H1 (cell line): Measurements from ENCODE around the gene ECI2. TPM values are rescaled to one million over a fixed set of nuclear protein-coding genes. Genes with fewer than 3 reads are reported as not detected.

Experiments used
- CTCF ChIA-PET: fragments of 300-600 bp; sonication (Branson Sonifier 250); formaldehyde crosslinking; loops from one replicate; lab custom pipeline; 2021; ENCODE audit not compliant: partially characterized antibody; lab: Charles Lee
- POLR2A ChIA-PET: fragments of 300-600 bp; sonication (Branson Sonifier 250); formaldehyde crosslinking; loops from one replicate; lab custom pipeline; 2021; ENCODE audit warnings: inconsistent platforms; ENCODE audit not compliant: partially characterized antibody; lab: Charles Lee
- DNase-seq, 2 experiments: peaks; one replicate each; pipeline versions ENCODE4 v3.0.0 to v3.0.0-alpha.2; 2010 to 2022; ENCODE audit warnings: low spot score in 2 of 2, low read depth in 1 of 2, mixed read lengths in 1 of 2
- FAIRE-seq: peaks from 2 replicates; lab custom pipeline; 2011; peaks lifted over from hg19 to GRCh38; lab: Jason Lieb, UNC
- H2AFZ ChIP-seq: 2 replicates; pipeline ENCODE4 v1.8.1; 2012; ENCODE audit warnings: low read length, inconsistent platforms
- H2AK5ac ChIP-seq: 2 replicates; pipeline ENCODE4 v1.6.1; 2013; ENCODE audit warnings: low read depth, low read length
- H2BK120ac ChIP-seq: replicated peaks from 2 replicates; pipeline ENCODE3; 2013; ENCODE audit warnings: low read depth, low read length, inconsistent platforms
- H2BK12ac ChIP-seq: 2 replicates; pipeline ENCODE4 v1.6.1; 2013; ENCODE audit warnings: low read depth, low read length
- H2BK15ac ChIP-seq: 2 replicates; pipeline ENCODE4 v1.6.1; 2013; ENCODE audit warnings: low read length
- H2BK20ac ChIP-seq: 2 replicates; pipeline ENCODE4 v1.6.1; 2013; ENCODE audit warnings: low read length
- H2BK5ac ChIP-seq: 2 replicates; pipeline ENCODE4 v1.6.1; 2013; ENCODE audit warnings: low read depth, low read length
- H3K14ac ChIP-seq: 2 replicates; pipeline ENCODE4 v1.6.1; 2013; ENCODE audit warnings: inconsistent platforms; ENCODE audit not compliant: insufficient read length
- H3K18ac ChIP-seq: 2 replicates; pipeline ENCODE4 v1.6.1; 2013; ENCODE audit warnings: low read length; ENCODE audit errors: extremely low read depth
- H3K23ac ChIP-seq: 2 replicates; pipeline ENCODE4 v1.6.1; 2013; ENCODE audit warnings: inconsistent platforms; ENCODE audit not compliant: insufficient read length
- H3K23me2 ChIP-seq: 2 replicates; pipeline ENCODE4 v1.6.1; 2013; ENCODE audit warnings: low read depth, low read length
- H3K27ac ChIP-seq: 2 replicates; pipeline ENCODE4 v1.6.1; 2011; ENCODE audit warnings: low read depth, low read length, inconsistent platforms
- H3K27me3 ChIP-seq, 4 experiments: replicated peaks in 1 of 4; 1 replicate in 1 of 4; 2 replicates in 3 of 4; pipeline versions ENCODE4 v1.6.1 to v1.8.1; 2011 to 2013; ENCODE audit warnings: low read length in 3 of 4, mild to moderate bottlenecking in 3 of 4, inconsistent platforms in 2 of 4, mixed read lengths in 2 of 4, moderate library complexity in 1 of 4; ENCODE audit not compliant: control insufficient read depth in 3 of 4, insufficient read depth in 3 of 4; ENCODE audit errors: extremely low read depth in 1 of 4
- H3K36me3 ChIP-seq, 4 experiments: 2 replicates each; pipeline versions ENCODE4 v1.6.1 to v1.8.1; 2011 to 2013; ENCODE audit warnings: mild to moderate bottlenecking in 4 of 4, low read length in 3 of 4, moderate library complexity in 2 of 4, control low read depth in 1 of 4, inconsistent platforms in 1 of 4; ENCODE audit not compliant: insufficient read depth in 4 of 4, control insufficient read depth in 2 of 4
- H3K4ac ChIP-seq: replicated peaks from 2 replicates; pipeline ENCODE3; 2013; ENCODE audit warnings: low read length, low read depth, mixed read lengths, inconsistent platforms; ENCODE audit not compliant: insufficient read length
- H3K4me1 ChIP-seq, 4 experiments: replicated peaks in 1 of 4; 1 replicate in 1 of 4; 2 replicates in 3 of 4; pipeline versions ENCODE4 v1.6.1 to v1.8.1; 2011 to 2013; ENCODE audit warnings: low read length in 3 of 4, inconsistent platforms in 2 of 4, mixed read lengths in 1 of 4; ENCODE audit not compliant: insufficient read depth in 4 of 4, control insufficient read depth in 3 of 4
- H3K4me2 ChIP-seq, 2 experiments: 2 replicates each; pipeline versions ENCODE4 v1.6.1 to v1.8.1; 2011 to 2013; ENCODE audit warnings: low read depth in 2 of 2, low read length in 2 of 2, control low read depth in 1 of 2, inconsistent platforms in 1 of 2, mild to moderate bottlenecking in 1 of 2; ENCODE audit not compliant: insufficient read depth in 1 of 2
- H3K4me3 ChIP-seq, 4 experiments: fragments of 200-600, 300-600 bp in 1 of 4; sonication (generic), shearing (Covaris generic), sonication (Bioruptor Twin) in 1 of 4; 2 replicates each; pipeline versions ENCODE4 v1.5.1 to v1.8.1; 2011 to 2016; ENCODE audit warnings: low read length in 4 of 4, low read depth in 3 of 4, control low read depth in 2 of 4, inconsistent platforms in 2 of 4, mild to moderate bottlenecking in 2 of 4, mixed read lengths in 1 of 4, moderate library complexity in 1 of 4; ENCODE audit not compliant: insufficient read depth in 2 of 4; ENCODE audit errors: extremely low read depth in 1 of 4
- H3K56ac ChIP-seq: replicated peaks from 2 replicates; pipeline ENCODE3; 2013; ENCODE audit warnings: low read depth, mild to moderate bottlenecking, mixed read lengths, low read length, inconsistent platforms; ENCODE audit not compliant: insufficient read length
- H3K79me1 ChIP-seq: 2 replicates; pipeline ENCODE4 v1.6.1; 2013; ENCODE audit warnings: low read depth, low read length, control low read depth
- H3K79me2 ChIP-seq, 2 experiments: 2 replicates each; pipeline versions ENCODE4 v1.6.1 to v1.8.1; 2012 to 2013; ENCODE audit warnings: low read length in 2 of 2, mild to moderate bottlenecking in 2 of 2, inconsistent platforms in 1 of 2; ENCODE audit not compliant: insufficient read depth in 2 of 2, control insufficient read depth in 1 of 2
- H3K9ac ChIP-seq, 4 experiments: replicated peaks in 1 of 4; 1 replicate in 1 of 4; 2 replicates in 3 of 4; pipeline versions ENCODE4 v1.6.1 to v1.8.1; 2011 to 2013; ENCODE audit warnings: low read depth in 3 of 4, low read length in 3 of 4, control low read depth in 2 of 4, mild to moderate bottlenecking in 2 of 4, moderate library complexity in 2 of 4, inconsistent platforms in 1 of 4; ENCODE audit errors: extremely low read depth in 1 of 4
- H3K9me3 ChIP-seq, 2 experiments: 2 replicates each; pipeline versions ENCODE4 v1.6.1 to v1.8.1; 2012 to 2013; ENCODE audit warnings: mild to moderate bottlenecking in 2 of 2, moderate library complexity in 2 of 2, control low read depth in 1 of 2, inconsistent platforms in 1 of 2, low read depth in 1 of 2, low read length in 1 of 2, mixed read lengths in 1 of 2; ENCODE audit not compliant: insufficient read depth in 2 of 2
- H4K20me1 ChIP-seq, 2 experiments: replicated peaks in 1 of 2; 2 replicates each; pipeline versions ENCODE3 to v1.8.1; 2011 to 2013; ENCODE audit warnings: inconsistent platforms in 2 of 2, low read length in 2 of 2, mild to moderate bottlenecking in 1 of 2; ENCODE audit not compliant: insufficient read depth in 2 of 2, control insufficient read depth in 1 of 2
- H4K5ac ChIP-seq: 2 replicates; pipeline ENCODE4 v1.6.1; 2013; ENCODE audit warnings: low read length, low read depth, mixed read lengths, inconsistent platforms; ENCODE audit not compliant: insufficient read length
- H4K8ac ChIP-seq: 2 replicates; pipeline ENCODE4 v1.8.0; 2013; ENCODE audit warnings: mild to moderate bottlenecking, moderate library complexity, low read length, inconsistent platforms; ENCODE audit not compliant: insufficient read depth; ENCODE audit errors: extremely low read depth
- H4K91ac ChIP-seq: replicated peaks from 2 replicates; pipeline ENCODE3; 2013; ENCODE audit warnings: low read length, mixed read lengths, inconsistent platforms; ENCODE audit not compliant: insufficient read length
- BACH1 ChIP-seq: IDR thresholded peaks from 2 replicates; pipeline ENCODE4 v1.6.1; 2012; ENCODE audit warnings: low read length, improper control_type of control experiment
- NRF1 ChIP-seq: IDR thresholded peaks from 2 replicates; pipeline ENCODE4 v1.6.1; 2011; ENCODE audit warnings: mild to moderate bottlenecking, low read depth, low read length, improper control_type of control experiment
- POLR2AphosphoS5 ChIP-seq: IDR thresholded peaks from 2 replicates; pipeline ENCODE4 v1.6.1; 2011; ENCODE audit warnings: low read depth, low read length
- RFX5 ChIP-seq: IDR thresholded peaks from 2 replicates; pipeline ENCODE4 v1.6.1; 2011; ENCODE audit warnings: low read depth, low read length, improper control_type of control experiment, borderline replicate concordance
- WGBS, 2 experiments: shearing (Covaris generic) in 1 of 2; methylation state at CpG; one replicate each; pipeline versions ENCODE4 v1.1.6 to v1.1.7; 2013 to 2015; ENCODE audit warnings: low lambda C conversion rate in 2 of 2, mixed read lengths in 2 of 2, inconsistent platforms in 1 of 2, low coverage in 1 of 2, missing lambda C conversion rate in 1 of 2; ENCODE audit not compliant: insufficient replicate concordance in 2 of 2, insufficient coverage in 1 of 2, insufficient read length in 1 of 2; ENCODE audit errors: extremely low coverage in 1 of 2, missing lambda C conversion rate in 1 of 2; 5-methylcytosine and 5-hydroxymethylcytosine counted together
- polyA plus RNA-seq, 7 experiments: library from polyadenylated mRNA; depleted of rRNA in 3 of 7; stranded (reverse) in 5 of 7; unstranded in 2 of 7; fragments of >200 nt in 5 of 7; fragments of 200-250 nt in 2 of 7; gene quantifications; 1 replicate in 5 of 7; 2 replicates in 1 of 7; 4 replicates in 1 of 7; pipeline versions ENCODE4 v1.2.1 to v1.2.3, GENCODE V29; 2011 to 2013; ENCODE audit warnings: missing spikeins in 2 of 7, mixed read lengths in 2 of 7
- total RNA-seq: library from RNA; stranded (reverse); fragmentation: NEBNext Ultra II Directional; extraction: Animal tissue kit (Norgen Biotek cat#: 25700); gene quantifications from 2 replicates; pipeline ENCODE4 v1.2.1, GENCODE V29; 2021
- TF ChIP-seq, protein P1 (sequence below), 3 experiments: IDR thresholded peaks; 1 replicate in 2 of 3; 2 replicates in 1 of 3; pipeline versions ENCODE4 v1.5.1 to v1.6.1; 2011; ENCODE audit warnings: low read length in 3 of 3, mild to moderate bottlenecking in 3 of 3, inconsistent platforms in 2 of 3, low read depth in 1 of 3, moderate library complexity in 1 of 3; ENCODE audit not compliant: insufficient read depth in 1 of 3; ENCODE audit errors: control extremely low read depth in 1 of 3

The ECI2 gene
- total and polyA plus RNA-seq, 2 of the 8 experiments (the other 6 are each of a cell fraction or from before 2014, with no cell fraction given) = 40.4 to 70.8 TPM

DNA sequence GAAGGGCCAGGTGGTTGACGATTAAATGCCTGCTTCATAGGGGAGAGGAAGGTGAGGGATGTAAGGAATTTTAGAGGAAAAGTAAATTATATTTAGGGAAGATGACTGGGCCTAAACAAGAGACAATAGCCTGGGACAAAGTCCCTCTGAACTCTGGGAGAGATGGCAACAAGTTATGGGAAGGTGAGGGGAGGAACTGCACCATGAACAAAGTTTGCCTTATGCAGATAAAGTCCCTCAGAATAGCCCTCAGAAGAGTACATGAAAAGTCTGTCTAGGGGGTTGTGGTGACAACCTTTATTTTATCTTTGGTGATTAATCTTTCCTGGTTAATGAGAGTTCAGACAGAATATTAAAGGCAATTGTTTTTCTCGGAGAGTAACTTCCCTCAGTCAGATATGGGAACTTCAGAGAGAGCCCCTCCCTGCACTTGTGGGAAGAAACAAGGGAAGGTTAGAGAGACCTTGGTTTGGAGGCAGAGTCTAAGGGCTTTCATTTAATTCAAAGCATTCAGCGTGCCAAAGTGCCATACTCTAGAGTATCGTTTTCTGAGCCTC lies 29.3 kb downstream of the ECI2 start:
- POLR2A ChIA-PET = no interaction called here
- 84% methylated on average over 4 of the region's 4 CpGs; no CpG with 5 or more reads in 1 of the 2 experiments for WGBS, 2 experiments
- FAIRE-seq = no peak

More for the DNA sequence above, 29.3 kb downstream of the ECI2 start:
- Histone ChIP-seq H2AFZ (no peak overlapping the region), H4K5ac (no peak overlapping the region), H3K4me3 (no peak overlapping the region), H2BK5ac (no peak overlapping the region), H2BK15ac (no peak overlapping the region), H2AK5ac (no peak overlapping the region), H3K56ac (no peak overlapping the region), H4K20me1 (no peaks in the 10 kb centered on the region), H3K79me2 (no peaks in the 10 kb centered on the region), H2BK120ac (no peak overlapping the region), H3K27ac (no peak overlapping the region), H3K36me3 (no peaks in the 10 kb centered on the region; a peak in 2 of 8 replicates), H3K79me1 (no peaks in the 10 kb centered on the region), H3K4me2 (no peak overlapping the region), H3K23me2 (no peaks in the 10 kb centered on the region; the same call in 1 of the 2 replicates), H3K18ac (no peak overlapping the region)
- no peak for DNase-seq
- CTCF ChIA-PET = no interaction called here
- TF ChIP-seq, protein P1, sequence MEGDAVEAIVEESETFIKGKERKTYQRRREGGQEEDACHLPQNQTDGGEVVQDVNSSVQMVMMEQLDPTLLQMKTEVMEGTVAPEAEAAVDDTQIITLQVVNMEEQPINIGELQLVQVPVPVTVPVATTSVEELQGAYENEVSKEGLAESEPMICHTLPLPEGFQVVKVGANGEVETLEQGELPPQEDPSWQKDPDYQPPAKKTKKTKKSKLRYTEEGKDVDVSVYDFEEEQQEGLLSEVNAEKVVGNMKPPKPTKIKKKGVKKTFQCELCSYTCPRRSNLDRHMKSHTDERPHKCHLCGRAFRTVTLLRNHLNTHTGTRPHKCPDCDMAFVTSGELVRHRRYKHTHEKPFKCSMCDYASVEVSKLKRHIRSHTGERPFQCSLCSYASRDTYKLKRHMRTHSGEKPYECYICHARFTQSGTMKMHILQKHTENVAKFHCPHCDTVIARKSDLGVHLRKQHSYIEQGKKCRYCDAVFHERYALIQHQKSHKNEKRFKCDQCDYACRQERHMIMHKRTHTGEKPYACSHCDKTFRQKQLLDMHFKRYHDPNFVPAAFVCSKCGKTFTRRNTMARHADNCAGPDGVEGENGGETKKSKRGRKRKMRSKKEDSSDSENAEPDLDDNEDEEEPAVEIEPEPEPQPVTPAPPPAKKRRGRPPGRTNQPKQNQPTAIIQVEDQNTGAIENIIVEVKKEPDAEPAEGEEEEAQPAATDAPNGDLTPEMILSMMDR (IDR thresholded peaks at IDR 0.05; ENCODE audit: control extremely low read depth in 1 of 3, insufficient read depth in 1 of 3, low read depth in 1 of 3, low read length in 3 of 3) = no peak
- TF ChIP-seq RFX5 (no peak), BACH1 (no peak), NRF1 (no peak), POLR2AphosphoS5 (no peak)
- TF ChIP-seq, all 59 proteins: peak for 0
- Histone ChIP-seq H3K14ac (no peak overlapping the region), H2BK12ac (no peak overlapping the region), H3K4me1 (no peaks in the 10 kb centered on the region), H3K27me3 (no peaks in the 10 kb centered on the region), H3K9ac (no peak overlapping the region), H4K8ac (no peak overlapping the region), H3K4ac (no peak overlapping the region), H4K91ac (no peak overlapping the region), H2BK20ac (no peak overlapping the region), H3K23ac (no peak overlapping the region), H3K9me3 (no peaks in the 10 kb centered on the region)
